SU-DHL-6 (cell line): Measurements from ENCODE around the gene MYF5.

ENCODE experiments used
- H2AFZ ChIP-seq: fragments of 200-600 bp; sonication (generic); 2 replicates; pipeline ENCODE4 v1.6.1; 2014; ENCODE audit warnings: low read depth, mild to moderate bottlenecking, moderate library complexity, mixed read lengths, antibody characterized with exemption, low read length; ENCODE audit not compliant: severe bottlenecking
- H3F3A ChIP-seq: fragments of 200-600 bp; shearing (Covaris generic); 2 replicates; pipeline ENCODE4 v1.6.0; 2016; ENCODE audit warnings: antibody characterized with exemption, mild to moderate bottlenecking; ENCODE audit not compliant: insufficient read depth
- H3K27ac ChIP-seq: fragments of 200-600 bp; sonication (generic); 2 replicates; pipeline ENCODE4 v1.5.1; 2016; ENCODE audit warnings: low read depth, mild to moderate bottlenecking, low read length, moderate library complexity, mixed read lengths
- H3K27me3 ChIP-seq: fragments of 200-600 bp; sonication (generic), shearing (Covaris generic); 2 replicates; pipeline ENCODE4 v1.6.0; 2014; ENCODE audit warnings: mild to moderate bottlenecking, low read length
- H3K36me3 ChIP-seq: fragments of 200-600 bp; sonication (generic); 2 replicates; pipeline ENCODE4 v1.6.1; 2014; ENCODE audit warnings: mild to moderate bottlenecking, low read length, mixed read lengths
- H3K4me2 ChIP-seq: fragments of 300-600, 200-600 bp; shearing (Covaris generic), sonication (generic); 2 replicates; pipeline ENCODE4 v1.6.0; 2014; ENCODE audit warnings: low read length, low read depth, mild to moderate bottlenecking; ENCODE audit not compliant: poor library complexity, severe bottlenecking
- H3K4me3 ChIP-seq: fragments of 200-600 bp; sonication (generic); 2 replicates; pipeline ENCODE4 v1.5.1; 2014; ENCODE audit warnings: antibody characterized with exemption, low read length, mild to moderate bottlenecking, mixed read lengths; ENCODE audit not compliant: insufficient read depth, poor library complexity, severe bottlenecking
- H3K79me2 ChIP-seq: fragments of 200-600 bp; sonication (generic); 2 replicates; pipeline ENCODE4 v1.6.1; 2014; ENCODE audit warnings: mild to moderate bottlenecking, low read length, moderate library complexity; ENCODE audit not compliant: insufficient read depth
- H3K9ac ChIP-seq: fragments of 200-600 bp; sonication (generic); 2 replicates; pipeline ENCODE4 v1.7.0; 2014; ENCODE audit warnings: mild to moderate bottlenecking, low read length
- H3K9me2 ChIP-seq: fragments of 200-600 bp; sonication (generic); replicated peaks from 2 replicates; pipeline ENCODE4 v1.6.1; 2014; ENCODE audit warnings: low read length; ENCODE audit not compliant: insufficient read depth
- H3K9me3 ChIP-seq: fragments of 200-600 bp; sonication (generic); 2 replicates; pipeline ENCODE4 v1.6.1; 2014; ENCODE audit warnings: low read length, mixed read lengths; ENCODE audit not compliant: insufficient read depth
- H4K20me1 ChIP-seq: fragments of 200-600 bp; sonication (generic); 2 replicates; pipeline ENCODE4 v1.6.1; 2014; ENCODE audit warnings: low read depth, mild to moderate bottlenecking, antibody characterized with exemption, low read length, moderate library complexity, mixed read lengths
- EZH2phosphoT487 ChIP-seq: fragments of 200-600 bp; sonication (generic), shearing (Covaris generic); conservative IDR thresholded peaks from 2 replicates; pipeline ENCODE4 v1.6.1; 2018; ENCODE audit warnings: mild to moderate bottlenecking, antibody characterized with exemption, low read length, moderate library complexity, mixed read lengths
- TF ChIP-seq, protein P1 (sequence below): fragments of 200-600 bp; sonication (generic); IDR thresholded peaks from one replicate; pipeline ENCODE4 v1.5.1; 2017; ENCODE audit warnings: antibody characterized with exemption, mild to moderate bottlenecking, low read length, moderate library complexity; ENCODE audit not compliant: insufficient read depth, poor library complexity, severe bottlenecking

Gene MYF5

GRCh38 chr12:80677994-80678393 is 38.7 kb upstream of the MYF5 start:
- Histone ChIP-seq H3K4me2 (no peak overlapping the region), H3K27me3 (no peaks in the 10 kb centered on the region), H3K9me2 (no peaks in the 10 kb centered on the region), H3K36me3 (no peaks in the 10 kb centered on the region), H4K20me1 (no peaks in the 10 kb centered on the region), H3K79me2 (no peaks in the 10 kb centered on the region), H3K9ac (no peak overlapping the region), H2AFZ (no peak overlapping the region), H3F3A (no peaks in the 10 kb centered on the region), H3K27ac (no peak overlapping the region), H3K4me3 (no peak overlapping the region), H3K9me3 (no peaks in the 10 kb centered on the region)
- no peak for TF ChIP-seq EZH2phosphoT487
- TF ChIP-seq, protein P1, sequence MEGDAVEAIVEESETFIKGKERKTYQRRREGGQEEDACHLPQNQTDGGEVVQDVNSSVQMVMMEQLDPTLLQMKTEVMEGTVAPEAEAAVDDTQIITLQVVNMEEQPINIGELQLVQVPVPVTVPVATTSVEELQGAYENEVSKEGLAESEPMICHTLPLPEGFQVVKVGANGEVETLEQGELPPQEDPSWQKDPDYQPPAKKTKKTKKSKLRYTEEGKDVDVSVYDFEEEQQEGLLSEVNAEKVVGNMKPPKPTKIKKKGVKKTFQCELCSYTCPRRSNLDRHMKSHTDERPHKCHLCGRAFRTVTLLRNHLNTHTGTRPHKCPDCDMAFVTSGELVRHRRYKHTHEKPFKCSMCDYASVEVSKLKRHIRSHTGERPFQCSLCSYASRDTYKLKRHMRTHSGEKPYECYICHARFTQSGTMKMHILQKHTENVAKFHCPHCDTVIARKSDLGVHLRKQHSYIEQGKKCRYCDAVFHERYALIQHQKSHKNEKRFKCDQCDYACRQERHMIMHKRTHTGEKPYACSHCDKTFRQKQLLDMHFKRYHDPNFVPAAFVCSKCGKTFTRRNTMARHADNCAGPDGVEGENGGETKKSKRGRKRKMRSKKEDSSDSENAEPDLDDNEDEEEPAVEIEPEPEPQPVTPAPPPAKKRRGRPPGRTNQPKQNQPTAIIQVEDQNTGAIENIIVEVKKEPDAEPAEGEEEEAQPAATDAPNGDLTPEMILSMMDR, result no peak

GRCh38 chr12:80679346-80680131 is 37.2 kb upstream of the MYF5 start:
- Histone ChIP-seq H3K4me3 (no peak overlapping the region), H4K20me1 (no peaks in the 10 kb centered on the region), H3K4me2 (no peak overlapping the region), H3K9me2 (no peaks in the 10 kb centered on the region), H3K9me3 (no peaks in the 10 kb centered on the region), H3K36me3 (no peaks in the 10 kb centered on the region), H3K9ac (no peak overlapping the region), H3K27me3 (no peaks in the 10 kb centered on the region), H3K79me2 (no peaks in the 10 kb centered on the region), H3K27ac (no peak overlapping the region), H3F3A (no peaks in the 10 kb centered on the region), H2AFZ (no peak overlapping the region)
- TF ChIP-seq, protein P1, result no peak
- TF ChIP-seq EZH2phosphoT487, result no peak

GRCh38 chr12:80681287-80681686 is 35.4 kb upstream of the MYF5 start:
- H2AFZ ChIP-seq, result no peak overlapping the region
- no peaks in the 10 kb centered on the region for H3F3A ChIP-seq
- H4K20me1 ChIP-seq, result no peaks in the 10 kb centered on the region
- H3K9ac ChIP-seq, result no peak overlapping the region
- no peak overlapping the region for H3K4me2 ChIP-seq
- no peaks in the 10 kb centered on the region for H3K9me2 ChIP-seq
- H3K27ac ChIP-seq, result no peak overlapping the region
- H3K27me3 ChIP-seq, result no peaks in the 10 kb centered on the region
- H3K79me2 ChIP-seq, result no peaks in the 10 kb centered on the region
- no peaks in the 10 kb centered on the region for H3K9me3 ChIP-seq
- no peak overlapping the region for H3K4me3 ChIP-seq
- TF ChIP-seq EZH2phosphoT487, result no peak
- TF ChIP-seq, protein P1, result no peak
- no peaks in the 10 kb centered on the region for H3K36me3 ChIP-seq
